HepG2 (cell line): ENCODE data around the gene YAP1. TPM values are rescaled to one million over a fixed set of nuclear protein-coding genes. Genes with fewer than 3 reads are reported as not detected.

Experiments used
- FOXA1 ChIP-seq, 2 experiments: fragments of 450-650 bp in 1 of 2; sonication (generic) in 1 of 2; formaldehyde crosslinking in 1 of 2; IDR thresholded peaks; 2 replicates each; pipeline versions ENCODE4 v1.4.0 to v1.6.1; 2016 to 2020; ENCODE audit warnings: missing genetic modification reagents in 1 of 2
- GATA4 ChIP-seq: sonication (generic); IDR thresholded peaks from 2 replicates; pipeline ENCODE4 v1.6.1; 2016; ENCODE audit warnings: antibody characterized with exemption, low read depth, borderline replicate concordance
- NFE2 ChIP-seq: sonication (generic); formaldehyde crosslinking; IDR thresholded peaks from 2 replicates; pipeline ENCODE4 v1.4.0; 2020; ENCODE audit warnings: missing genetic modification reagents
- NR0B2 ChIP-seq: sonication (generic); formaldehyde crosslinking; IDR thresholded peaks from 2 replicates; pipeline ENCODE4 v1.4.0; 2020; ENCODE audit warnings: mild to moderate bottlenecking, missing genetic modification reagents
- SNRNP70 ChIP-seq: fragments of 200-400 bp; formaldehyde crosslinking; IDR thresholded peaks from 2 replicates; pipeline ENCODE4 v1.6.1; 2017; ENCODE audit warnings: mild to moderate bottlenecking, low read depth, low read length, moderate library complexity
- SUZ12 ChIP-seq: fragments of 150-350 bp; IDR thresholded peaks from 2 replicates; pipeline ENCODE4 v1.6.1; 2014; ENCODE audit warnings: low read depth, low read length
- ZC3H13 ChIP-seq: sonication (generic); formaldehyde crosslinking; IDR thresholded peaks from 2 replicates; pipeline ENCODE4 v1.8.1; 2023; ENCODE audit warnings: mild to moderate bottlenecking, missing genetic modification reagents, moderate library complexity
- ZMAT3 ChIP-seq: sonication (generic); formaldehyde crosslinking; conservative IDR thresholded peaks from 2 replicates; pipeline ENCODE4 v1.7.0; 2021; ENCODE audit warnings: missing genetic modification reagents
- ZNF274 ChIP-seq: sonication (generic); formaldehyde crosslinking; IDR thresholded peaks from 2 replicates; pipeline ENCODE4 v1.5.1; 2020; ENCODE audit warnings: mild to moderate bottlenecking, missing genetic modification reagents
- ZNF280D ChIP-seq: sonication (generic); formaldehyde crosslinking; IDR thresholded peaks from 2 replicates; pipeline ENCODE4 v1.5.1; 2020; ENCODE audit warnings: mild to moderate bottlenecking, missing genetic modification reagents
- ZNF460 ChIP-seq: sonication (generic); formaldehyde crosslinking; IDR thresholded peaks from 2 replicates; pipeline ENCODE4 v1.5.1; 2020; ENCODE audit warnings: missing genetic modification reagents, mild to moderate bottlenecking, borderline replicate concordance
- ZNF549 ChIP-seq: sonication (generic); formaldehyde crosslinking; IDR thresholded peaks from 2 replicates; pipeline ENCODE4 v1.5.0; 2020; ENCODE audit warnings: missing genetic modification reagents
- ZNF614 ChIP-seq: IDR thresholded peaks from 2 replicates; pipeline ENCODE4 v1.6.1; 2018; ENCODE audit warnings: missing biosample characterization, missing genetic modification reagents, inconsistent platforms, borderline replicate concordance
- ZNF7 ChIP-seq: IDR thresholded peaks from 2 replicates; pipeline ENCODE4 v1.6.1; 2016; ENCODE audit warnings: missing biosample characterization, missing genetic modification reagents
- ZNF772 ChIP-seq: sonication (generic); formaldehyde crosslinking; IDR thresholded peaks from 2 replicates; pipeline ENCODE4 v1.5.0; 2020; ENCODE audit warnings: mild to moderate bottlenecking, missing genetic modification reagents
- ZNF777 ChIP-seq: sonication (generic); formaldehyde crosslinking; IDR thresholded peaks from 2 replicates; pipeline ENCODE4 v1.4.0; 2020; ENCODE audit warnings: missing genetic modification reagents
- ZNF788 ChIP-seq: sonication (generic); formaldehyde crosslinking; IDR thresholded peaks from 2 replicates; pipeline ENCODE4 v1.5.0; 2020; ENCODE audit warnings: mild to moderate bottlenecking, missing genetic modification reagents, borderline replicate concordance
- ZNF850 ChIP-seq: sonication (generic); formaldehyde crosslinking; conservative IDR thresholded peaks from 2 replicates; pipeline ENCODE4 v1.9.0; 2021; ENCODE audit warnings: mild to moderate bottlenecking, missing genetic modification reagents
- polyA plus RNA-seq, 8 experiments: library from polyadenylated mRNA; depleted of rRNA in 3 of 8; stranded (reverse) in 7 of 8; unstranded in 1 of 8; fragments of >200 nt; fragmentation: Illumina TruSeq in 4 of 8; extraction: Trizol in 4 of 8; gene quantifications; 2 replicates each; pipeline versions ENCODE4 v1.2.1 to v1.2.3, GENCODE V29; 2011 to 2016; ENCODE audit warnings: low read depth in 4 of 8, missing spikeins in 1 of 8, mixed read lengths in 1 of 8; ENCODE audit not compliant: insufficient read depth in 1 of 8
- total RNA-seq, 5 experiments: library from RNA; depleted of rRNA; stranded (reverse); fragments of >200 nt; fragmentation: Illumina TruSeq; extraction: Trizol; gene quantifications; 2 replicates each; pipeline ENCODE4 v1.2.3, GENCODE V29; 2016; ENCODE audit warnings: low read depth in 1 of 5
- TF ChIP-seq, protein P1 (sequence below): sonication (generic); formaldehyde crosslinking; IDR thresholded peaks from 2 replicates; pipeline ENCODE4 v1.8.1; 2023; ENCODE audit warnings: missing genetic modification reagents, inconsistent platforms, borderline replicate concordance
- TF ChIP-seq, protein P2 (sequence below): IDR thresholded peaks from 2 replicates; pipeline ENCODE4 v1.6.1; 2016; ENCODE audit warnings: missing biosample characterization, missing genetic modification reagents, low read depth
- TF ChIP-seq, protein P3 (sequence below): sonication (generic); formaldehyde crosslinking; IDR thresholded peaks from 2 replicates; pipeline ENCODE4 v1.5.1; 2020; ENCODE audit warnings: missing genetic modification reagents, mild to moderate bottlenecking, borderline replicate concordance

Gene YAP1
- total and polyA plus RNA-seq, 2 of the 13 experiments (the other 11 are each of a cell fraction or from before 2014, with no cell fraction given), result 59.5 to 91.0 TPM

DNA sequence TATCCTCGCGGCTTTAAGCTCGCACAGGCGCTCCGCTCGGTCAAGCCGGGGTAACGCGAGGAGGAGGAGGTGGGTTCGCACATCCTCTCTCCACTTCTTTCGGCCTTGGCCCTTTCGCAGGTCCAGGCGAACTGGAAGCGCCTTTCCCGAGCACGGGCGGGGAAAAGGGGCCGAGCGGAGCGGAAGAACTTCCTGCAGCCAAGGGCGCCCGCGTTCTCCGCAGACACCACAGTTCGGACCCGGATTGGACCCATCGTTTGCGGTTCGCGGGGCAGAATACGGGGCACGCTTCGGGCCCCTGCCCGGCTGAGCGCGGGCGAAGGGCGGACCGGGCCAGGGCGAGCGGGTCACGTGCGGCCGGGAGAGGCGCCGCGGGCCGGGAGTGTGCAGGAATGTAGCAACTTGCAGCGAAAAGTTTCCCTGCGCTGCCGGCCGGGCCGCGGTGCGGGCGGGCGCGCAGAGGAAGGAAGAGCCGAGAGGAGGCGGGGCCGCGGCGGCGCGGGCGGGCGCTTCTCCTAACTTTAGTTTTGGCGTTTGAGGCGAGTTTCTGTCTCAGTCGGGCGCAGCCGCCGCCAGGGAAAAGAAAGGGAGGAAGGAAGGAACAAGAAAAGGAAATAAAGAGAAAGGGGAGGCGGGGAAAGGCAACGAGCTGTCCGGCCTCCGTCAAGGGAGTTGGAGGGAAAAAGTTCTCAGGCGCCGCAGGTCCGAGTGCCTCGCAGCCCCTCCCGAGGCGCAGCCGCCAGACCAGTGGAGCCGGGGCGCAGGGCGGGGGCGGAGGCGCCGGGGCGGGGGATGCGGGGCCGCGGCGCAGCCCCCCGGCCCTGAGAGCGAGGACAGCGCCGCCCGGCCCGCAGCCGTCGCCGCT, at the start of gene YAP1 (continued):
- TF ChIP-seq ZNF280D (CRISPR knock-in tag) (peak; percentile 49; the same call in 1 of the 2 replicates), ZNF614 (peak; percentile 61; the same call in 1 of the 2 replicates), ZC3H13 (CRISPR knock-in tag) (peak; percentile 98), GATA4 (no peak), ZNF772 (peak; percentile 87), ZNF274 (CRISPR knock-in tag) (peak; percentile 72), NR0B2 (CRISPR knock-in tag) (peak; percentile 95; the same call in 1 of the 2 replicates), ZNF460 (CRISPR knock-in tag) (no peak; the same call in 1 of the 2 replicates), ZNF777 (peak; percentile 53), FOXA1 (IDR thresholded peaks at IDR 0.05) (no peak), FOXA1 (CRISPR knock-in tag; IDR thresholded peaks at IDR 0.05) (no peak), ZNF788 (peak; percentile 53; the same call in 1 of the 2 replicates), ZNF7 (no peak), ZMAT3 (CRISPR knock-in tag) (peak; percentile 98), SNRNP70 (no peak), NFE2 (no peak), ZNF850 (CRISPR knock-in tag) (0 out of 2 replicates have a peak, but pooled peaks have one; percentile 50), ZNF549 (CRISPR knock-in tag) (no peak), SUZ12 (no peak)
- TF ChIP-seq, protein P1, sequence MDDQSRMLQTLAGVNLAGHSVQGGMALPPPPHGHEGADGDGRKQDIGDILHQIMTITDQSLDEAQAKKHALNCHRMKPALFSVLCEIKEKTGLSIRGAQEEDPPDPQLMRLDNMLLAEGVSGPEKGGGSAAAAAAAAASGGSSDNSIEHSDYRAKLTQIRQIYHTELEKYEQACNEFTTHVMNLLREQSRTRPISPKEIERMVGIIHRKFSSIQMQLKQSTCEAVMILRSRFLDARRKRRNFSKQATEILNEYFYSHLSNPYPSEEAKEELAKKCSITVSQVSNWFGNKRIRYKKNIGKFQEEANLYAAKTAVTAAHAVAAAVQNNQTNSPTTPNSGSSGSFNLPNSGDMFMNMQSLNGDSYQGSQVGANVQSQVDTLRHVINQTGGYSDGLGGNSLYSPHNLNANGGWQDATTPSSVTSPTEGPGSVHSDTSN (CRISPR knock-in tag), result no peak
- TF ChIP-seq, protein P2, sequence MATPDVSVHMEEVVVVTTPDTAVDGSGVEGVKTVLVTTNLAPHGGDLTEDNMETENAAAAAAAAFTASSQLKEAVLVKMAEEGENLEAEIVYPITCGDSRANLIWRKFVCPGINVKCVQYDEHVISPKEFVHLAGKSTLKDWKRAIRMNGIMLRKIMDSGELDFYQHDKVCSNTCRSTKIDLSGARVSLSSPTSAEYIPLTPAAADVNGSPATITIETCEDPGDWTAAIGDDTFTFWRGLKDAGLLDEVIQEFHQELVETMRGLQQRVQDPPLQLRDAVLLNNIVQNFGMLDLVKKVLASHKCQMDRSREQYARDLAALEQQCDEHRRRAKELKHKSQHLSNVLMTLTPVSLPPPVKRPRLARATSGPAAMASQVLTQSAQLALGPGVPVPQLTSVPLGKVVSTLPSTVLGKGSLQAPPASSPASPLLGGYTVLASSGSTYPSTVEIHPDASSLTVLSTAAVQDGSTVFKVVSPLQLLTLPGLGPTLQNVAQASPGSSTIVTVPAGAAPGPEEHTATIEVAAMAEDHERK (CRISPR knock-in tag), result no peak
- TF ChIP-seq, protein P3, sequence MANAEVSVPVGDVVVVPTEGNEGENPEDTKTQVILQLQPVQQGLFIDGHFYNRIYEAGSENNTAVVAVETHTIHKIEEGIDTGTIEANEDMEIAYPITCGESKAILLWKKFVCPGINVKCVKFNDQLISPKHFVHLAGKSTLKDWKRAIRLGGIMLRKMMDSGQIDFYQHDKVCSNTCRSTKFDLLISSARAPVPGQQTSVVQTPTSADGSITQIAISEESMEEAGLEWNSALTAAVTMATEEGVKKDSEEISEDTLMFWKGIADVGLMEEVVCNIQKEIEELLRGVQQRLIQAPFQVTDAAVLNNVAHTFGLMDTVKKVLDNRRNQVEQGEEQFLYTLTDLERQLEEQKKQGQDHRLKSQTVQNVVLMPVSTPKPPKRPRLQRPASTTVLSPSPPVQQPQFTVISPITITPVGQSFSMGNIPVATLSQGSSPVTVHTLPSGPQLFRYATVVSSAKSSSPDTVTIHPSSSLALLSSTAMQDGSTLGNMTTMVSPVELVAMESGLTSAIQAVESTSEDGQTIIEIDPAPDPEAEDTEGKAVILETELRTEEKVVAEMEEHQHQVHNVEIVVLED (CRISPR knock-in tag), result no peak; the same call in none of the 2 replicates
